ENCODE measurements around the gene FAM184A. TPM values are rescaled to one million over a fixed set of nuclear protein-coding genes. Genes with fewer than 3 reads are reported as not detected.

Gene FAM184A
- total RNA-seq, 1 experiment from 2014 or later: 0.97 TPM

DNA sequence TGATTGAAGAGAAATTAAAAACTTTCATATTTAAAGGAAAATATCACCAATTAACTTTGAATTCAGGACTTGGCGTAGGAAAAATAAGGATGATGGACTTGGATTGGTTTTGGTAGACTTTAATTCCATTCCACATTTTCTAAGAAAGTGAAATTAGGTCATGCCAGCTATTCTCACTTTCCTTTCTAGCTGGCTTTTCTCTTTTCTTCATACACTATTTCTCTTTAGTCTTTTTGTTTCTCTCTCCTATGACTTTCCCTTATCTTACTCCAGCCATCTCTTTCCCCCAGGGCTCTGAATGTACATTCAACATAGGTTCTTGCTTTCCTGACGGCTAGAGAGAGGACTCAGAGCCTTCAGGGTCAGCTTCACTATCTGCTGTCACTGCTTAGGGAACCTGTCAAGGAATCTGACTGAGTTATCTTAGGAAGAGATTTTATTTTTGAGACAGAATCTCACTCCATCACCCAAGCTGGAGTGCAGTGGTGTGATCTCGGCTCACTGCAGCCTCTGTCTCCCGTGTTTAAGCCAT lies 82.1 kb downstream of the FAM184A start:
- no peaks in the 10 kb centered on the region for H3K4me1 ChIP-seq (ENCODE audit: insufficient read depth, low read length, poor library complexity, severe bottlenecking)
- no TSS peak for BruUV-seq (replicated peaks)
- H3K27ac ChIP-seq (ENCODE audit: low read depth, low read length, poor library complexity, severe bottlenecking): no peak overlapping the region
- H3K9me3 ChIP-seq (ENCODE audit: low read depth, low read length, poor library complexity, severe bottlenecking): no peaks in the 10 kb centered on the region
- no peaks in the 10 kb centered on the region for H3K27me3 ChIP-seq (replicated peaks; ENCODE audit: insufficient read depth, low read depth, low read length, poor library complexity)
- H3K4me3 ChIP-seq (ENCODE audit: low read depth, low read length, poor library complexity, severe bottlenecking): no peak overlapping the region
- TF ChIP-seq, protein P1, sequence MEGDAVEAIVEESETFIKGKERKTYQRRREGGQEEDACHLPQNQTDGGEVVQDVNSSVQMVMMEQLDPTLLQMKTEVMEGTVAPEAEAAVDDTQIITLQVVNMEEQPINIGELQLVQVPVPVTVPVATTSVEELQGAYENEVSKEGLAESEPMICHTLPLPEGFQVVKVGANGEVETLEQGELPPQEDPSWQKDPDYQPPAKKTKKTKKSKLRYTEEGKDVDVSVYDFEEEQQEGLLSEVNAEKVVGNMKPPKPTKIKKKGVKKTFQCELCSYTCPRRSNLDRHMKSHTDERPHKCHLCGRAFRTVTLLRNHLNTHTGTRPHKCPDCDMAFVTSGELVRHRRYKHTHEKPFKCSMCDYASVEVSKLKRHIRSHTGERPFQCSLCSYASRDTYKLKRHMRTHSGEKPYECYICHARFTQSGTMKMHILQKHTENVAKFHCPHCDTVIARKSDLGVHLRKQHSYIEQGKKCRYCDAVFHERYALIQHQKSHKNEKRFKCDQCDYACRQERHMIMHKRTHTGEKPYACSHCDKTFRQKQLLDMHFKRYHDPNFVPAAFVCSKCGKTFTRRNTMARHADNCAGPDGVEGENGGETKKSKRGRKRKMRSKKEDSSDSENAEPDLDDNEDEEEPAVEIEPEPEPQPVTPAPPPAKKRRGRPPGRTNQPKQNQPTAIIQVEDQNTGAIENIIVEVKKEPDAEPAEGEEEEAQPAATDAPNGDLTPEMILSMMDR (conservative IDR thresholded peaks at IDR 0.05; ENCODE audit: low read depth, low read length): no peak
- TF ChIP-seq EZH2 (IDR thresholded peaks at IDR 0.05; ENCODE audit: borderline replicate concordance, low read depth, low read length, poor library complexity, severe bottlenecking): no peak
- ChIA-PET CTCF (no interaction called here), POLR2A (ENCODE audit: low non-redundant PET) (no interaction called here)
- intact Hi-C loops (cut with micrococcal nuclease; ENCODE audit: unreplicated experiment): no loop called here
- no peak for DNase-seq (ENCODE audit: low spot score)
- H3K36me3 ChIP-seq (ENCODE audit: insufficient read depth, low read length, poor library complexity, severe bottlenecking): no peaks in the 10 kb centered on the region

DNA sequence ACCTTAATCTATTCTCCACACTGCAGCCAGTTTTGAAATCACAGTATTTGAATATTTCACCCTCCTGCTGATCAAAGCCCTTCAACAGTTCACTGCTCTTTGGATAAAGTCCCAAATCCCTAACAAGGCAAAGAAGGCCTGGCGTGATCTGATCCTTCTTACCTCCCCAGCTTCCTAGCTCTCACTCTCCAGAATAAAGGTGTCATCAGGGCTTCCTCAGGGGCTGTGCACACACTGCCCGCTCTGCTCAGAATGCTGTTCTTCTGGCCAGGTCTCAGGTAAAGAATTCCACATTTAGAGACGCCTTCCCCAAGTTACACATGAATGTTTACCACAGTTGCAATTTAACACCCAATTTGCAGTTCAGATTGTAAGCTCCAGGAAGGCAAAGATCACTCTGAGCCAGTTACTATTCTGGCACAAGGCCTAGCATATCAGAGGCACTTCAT lies 84.6 kb downstream of the FAM184A start:
- TF ChIP-seq, protein P1 (conservative IDR thresholded peaks at IDR 0.05; ENCODE audit: low read depth, low read length): no peak
- TF ChIP-seq EZH2 (IDR thresholded peaks at IDR 0.05; ENCODE audit: borderline replicate concordance, low read depth, low read length, poor library complexity, severe bottlenecking): no peak
- no peaks in the 10 kb centered on the region for H3K9me3 ChIP-seq (ENCODE audit: low read depth, low read length, poor library complexity, severe bottlenecking)
- CTCF ChIA-PET: no interaction called here
- BruUV-seq (replicated peaks): no TSS peak
- no peaks in the 10 kb centered on the region for H3K36me3 ChIP-seq (ENCODE audit: insufficient read depth, low read length, poor library complexity, severe bottlenecking)
- intact Hi-C loops (cut with micrococcal nuclease; ENCODE audit: unreplicated experiment): no loop called here
- no peak overlapping the region for H3K27ac ChIP-seq (ENCODE audit: low read depth, low read length, poor library complexity, severe bottlenecking)
- no peaks in the 10 kb centered on the region for H3K27me3 ChIP-seq (replicated peaks; ENCODE audit: insufficient read depth, low read depth, low read length, poor library complexity)
- POLR2A ChIA-PET (ENCODE audit: low non-redundant PET): no interaction called here
- no peaks in the 10 kb centered on the region for H3K4me1 ChIP-seq (ENCODE audit: insufficient read depth, low read length, poor library complexity, severe bottlenecking)
- DNase-seq (ENCODE audit: low spot score): no peak
- no peak overlapping the region for H3K4me3 ChIP-seq (ENCODE audit: low read depth, low read length, poor library complexity, severe bottlenecking)

DNA sequence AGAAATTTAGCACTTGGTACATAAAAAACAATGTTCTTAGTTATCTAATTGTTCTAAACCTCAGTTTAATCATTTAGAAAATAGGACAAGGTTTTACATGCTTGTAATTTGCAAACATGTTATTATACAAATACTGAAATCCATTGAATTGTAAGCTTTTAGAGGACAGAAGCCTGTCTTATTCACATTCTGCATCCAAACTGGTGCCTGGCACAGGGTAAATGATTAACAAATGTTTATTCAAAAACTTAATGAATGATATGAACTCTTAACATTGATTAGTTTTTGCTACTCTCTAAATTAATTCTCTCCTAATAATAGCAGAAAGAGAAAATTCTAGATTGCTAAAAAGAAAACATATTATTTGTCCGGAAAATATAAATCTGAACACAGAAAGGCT lies 85.1 kb downstream of the FAM184A start:
- ChIA-PET CTCF (no interaction called here), POLR2A (ENCODE audit: low non-redundant PET) (no interaction called here)
- no peak for DNase-seq (ENCODE audit: low spot score)
- TF ChIP-seq EZH2 (IDR thresholded peaks at IDR 0.05; ENCODE audit: borderline replicate concordance, low read depth, low read length, poor library complexity, severe bottlenecking): no peak
- TF ChIP-seq, protein P1 (conservative IDR thresholded peaks at IDR 0.05; ENCODE audit: low read depth, low read length): no peak
- no peaks in the 10 kb centered on the region for H3K27me3 ChIP-seq (replicated peaks; ENCODE audit: insufficient read depth, low read depth, low read length, poor library complexity)
- H3K4me3 ChIP-seq (ENCODE audit: low read depth, low read length, poor library complexity, severe bottlenecking): no peak overlapping the region
- H3K36me3 ChIP-seq (ENCODE audit: insufficient read depth, low read length, poor library complexity, severe bottlenecking): no peaks in the 10 kb centered on the region
- H3K27ac ChIP-seq (ENCODE audit: low read depth, low read length, poor library complexity, severe bottlenecking): no peak overlapping the region
- H3K4me1 ChIP-seq (ENCODE audit: insufficient read depth, low read length, poor library complexity, severe bottlenecking): no peaks in the 10 kb centered on the region
- BruUV-seq (replicated peaks): no TSS peak
- no peaks in the 10 kb centered on the region for H3K9me3 ChIP-seq (ENCODE audit: low read depth, low read length, poor library complexity, severe bottlenecking)
- intact Hi-C loops (cut with micrococcal nuclease; ENCODE audit: unreplicated experiment): no loop called here
